CD4-positive, alpha-beta memory T cell (primary cell): ENCODE measurements around the gene STX8. TPM values are rescaled to one million over a fixed set of nuclear protein-coding genes. Genes with fewer than 3 reads are reported as not detected.

Source experiments
- CTCF ChIA-PET: fragments of 350-600 bp; sonication (Branson Sonifier 250); formaldehyde crosslinking; loops from one replicate; lab custom pipeline; 2021; ENCODE audit warnings: inconsistent platforms; ENCODE audit not compliant: partially characterized antibody; lab: Charles Lee
- POLR2A ChIA-PET: fragments of 350-600 bp; sonication (Branson Sonifier 250); formaldehyde crosslinking; loops from one replicate; lab custom pipeline; 2021; ENCODE audit not compliant: partially characterized antibody; lab: Charles Lee
- DNase-seq, 5 donors: peaks; one replicate each; pipeline versions ENCODE4 v3.0.0 to v3.0.0-alpha.2; 2020 to 2022; ENCODE audit warnings: mixed read lengths in 1 of 5
- H3K27ac ChIP-seq: one replicate; pipeline ENCODE4 v1.7.0; 2013; ENCODE audit warnings: low read depth, low read length
- H3K27me3 ChIP-seq: 2 replicates; pipeline ENCODE4 v1.7.0; 2013; ENCODE audit warnings: mild to moderate bottlenecking, low read length, moderate library complexity; ENCODE audit not compliant: insufficient read depth
- H3K36me3 ChIP-seq: 2 replicates; pipeline ENCODE4 v1.7.0; 2013; ENCODE audit warnings: mild to moderate bottlenecking, low read length, moderate library complexity; ENCODE audit not compliant: insufficient read depth
- H3K4me1 ChIP-seq: 2 replicates; pipeline ENCODE4 v1.7.0; 2013; ENCODE audit warnings: mild to moderate bottlenecking, low read length, moderate library complexity; ENCODE audit not compliant: insufficient read depth
- H3K4me3 ChIP-seq, 2 donors: one replicate each; pipeline ENCODE4 v1.7.0; 2013; ENCODE audit warnings: low read length in 2 of 2, mild to moderate bottlenecking in 1 of 2
- H3K9me3 ChIP-seq, 2 donors: one replicate each; pipeline ENCODE4 v1.7.0; 2013; ENCODE audit warnings: low read length in 2 of 2, control low read depth in 1 of 2; ENCODE audit not compliant: control insufficient read depth in 1 of 2
- H3K27ac Mint-ChIP-seq, 7 donors: one replicate each; pipeline ENCODE4 v1.8.0; 2020 to 2021; ENCODE audit warnings: mixed read lengths in 7 of 7, mild to moderate bottlenecking in 6 of 7, inconsistent platforms in 3 of 7, moderate library complexity in 3 of 7
- H3K27me3 Mint-ChIP-seq, 2 donors: one replicate each; pipeline ENCODE4 v1.8.0; 2020 to 2021; ENCODE audit warnings: mixed read lengths in 2 of 2
- H3K36me3 Mint-ChIP-seq, 2 donors: one replicate each; pipeline ENCODE4 v1.8.0; 2020 to 2021; ENCODE audit warnings: mixed read lengths in 2 of 2, inconsistent platforms in 1 of 2, mild to moderate bottlenecking in 1 of 2
- H3K4me1 Mint-ChIP-seq, 4 donors: one replicate each; pipeline ENCODE4 v1.8.0; 2020 to 2021; ENCODE audit warnings: mixed read lengths in 4 of 4, mild to moderate bottlenecking in 1 of 4
- H3K4me3 Mint-ChIP-seq, 8 donors: one replicate each; pipeline ENCODE4 v1.8.0; 2020 to 2021; ENCODE audit warnings: mixed read lengths in 8 of 8, mild to moderate bottlenecking in 7 of 8, moderate library complexity in 6 of 8, inconsistent platforms in 3 of 8
- H3K9me3 Mint-ChIP-seq, 8 donors: one replicate each; pipeline ENCODE4 v1.8.0; 2020 to 2021; ENCODE audit warnings: mixed read lengths in 8 of 8, mild to moderate bottlenecking in 5 of 8, inconsistent platforms in 3 of 8, moderate library complexity in 1 of 8
- intact Hi-C: fragments of 100-400 bp; cut with micrococcal nuclease; formaldehyde crosslinking; loops from one replicate; pipeline ENCODE4 v1.15.1; 2023
- polyA plus RNA-seq, 2 donors: library from polyadenylated mRNA; unstranded; fragments of 300-500 nt; fragmentation: Illumina TruSeq; gene quantifications; one replicate each; pipeline ENCODE4 v1.2.3, GENCODE V29; 2021
- total RNA-seq, 2 experiments: library from RNA; stranded (reverse); gene quantifications; one replicate each; pipeline ENCODE4 v1.2.3, GENCODE V29; 2021

The STX8 gene
- total and polyA plus RNA-seq, 4 experiments from 2014 or later, result 54.2 to 206 (median 108) TPM

DNA sequence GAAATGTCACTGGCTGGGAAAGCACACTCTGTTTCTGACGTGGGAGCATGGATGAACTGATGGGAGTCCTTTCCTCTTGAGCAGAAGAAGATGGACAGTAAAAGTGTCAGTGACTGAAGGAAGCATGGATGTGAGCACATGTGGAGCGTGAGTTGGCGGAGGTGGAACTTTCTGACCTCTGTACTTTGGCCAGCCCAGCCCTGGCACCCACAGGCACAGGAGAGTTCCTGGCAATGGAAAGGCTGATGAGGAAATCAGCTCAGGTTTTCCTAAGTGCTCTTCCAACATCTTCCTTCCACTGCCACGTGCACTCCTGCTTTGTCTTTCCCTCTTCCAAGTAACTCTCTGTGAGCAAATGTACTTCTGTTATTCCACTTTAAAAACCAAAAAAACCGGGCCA is 277.5 kb downstream of the STX8 start:
- no peak for DNase-seq
- Mint-ChIP-seq H3K27me3 (no peaks in the 10 kb centered on the region), H3K4me1 (peaks cover 0 to 4% (median under 1%) of the 10 kb centered on the region in 4 donors), H3K36me3 (peaks cover 3 to 8% of the 10 kb centered on the region in 2 donors), H3K27ac (no peak overlapping the region), H3K9me3 (no peaks in the 10 kb centered on the region), H3K4me3 (no peak overlapping the region)
- Histone ChIP-seq H3K27me3 (no peaks in the 10 kb centered on the region), H3K4me3 (no peak overlapping the region), H3K9me3 (no peaks in the 10 kb centered on the region), H3K36me3 (no peaks in the 10 kb centered on the region), H3K4me1 (no peaks in the 10 kb centered on the region), H3K27ac (no peak overlapping the region)
- POLR2A ChIA-PET, result interaction anchor here (0.9 kb wide), 1 partner anchor 19 kb away, joined by 4 read pairs; no protein-coding TSS in a partner anchor
- CTCF ChIA-PET, result no interaction called here
- intact Hi-C loops, result no loop called here

DNA sequence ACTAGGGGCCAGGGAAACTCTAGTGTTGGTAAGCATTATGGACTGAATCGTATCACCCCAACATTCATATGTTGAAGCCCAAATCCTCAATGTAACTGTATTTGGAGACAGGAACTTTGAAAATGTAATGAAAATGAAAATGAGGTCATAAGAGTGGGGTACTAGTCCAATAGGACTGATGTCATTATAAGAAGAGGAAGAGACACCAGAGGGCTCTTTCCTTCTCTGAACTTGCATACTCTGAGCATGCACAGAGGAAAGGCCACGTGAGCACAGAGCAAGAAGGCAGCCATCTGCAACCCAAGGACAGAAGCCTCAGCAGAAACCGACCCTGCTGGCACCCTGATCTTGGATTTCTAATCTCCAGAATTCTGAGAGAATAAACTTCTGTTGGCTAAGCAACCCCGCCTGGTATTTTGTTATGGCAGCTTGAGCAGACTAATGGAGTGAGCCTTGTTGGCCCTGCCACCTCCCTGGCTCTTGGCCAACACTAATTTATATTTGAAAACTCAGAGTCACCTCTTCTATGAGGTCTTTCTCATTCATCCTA is 280.9 kb downstream of the STX8 start:
- POLR2A ChIA-PET, result no interaction called here
- H3K9me3 Mint-ChIP-seq, result no peaks in the 10 kb centered on the region
- intact Hi-C loops, result no loop called here

DNA sequence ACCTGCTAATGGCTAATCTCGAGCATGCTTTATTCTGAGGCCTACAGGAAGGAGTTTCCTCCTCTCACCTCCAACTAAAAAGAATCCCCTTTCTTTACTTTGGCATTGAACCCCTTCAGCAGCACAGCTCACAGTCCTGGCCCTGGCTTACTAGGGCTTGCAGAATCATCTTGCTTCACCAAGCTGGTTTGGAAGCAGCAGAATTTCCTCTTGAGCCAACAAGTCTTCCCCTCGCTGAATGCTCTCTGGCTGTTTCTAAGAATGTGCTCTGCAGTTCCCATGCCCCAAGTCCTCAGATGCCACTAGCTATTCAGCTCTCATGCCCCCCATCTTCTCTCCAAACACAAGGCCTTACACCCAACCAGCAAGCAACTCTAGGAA is 283.1 kb downstream of the STX8 start:
- Mint-ChIP-seq H3K9me3 (no peaks in the 10 kb centered on the region), H3K27ac (no peak overlapping the region), H3K27me3 (no peaks in the 10 kb centered on the region), H3K4me1 (peaks cover 22 to 30% (median 25%) of the 10 kb centered on the region in 4 donors), H3K36me3 (no peaks in the 10 kb centered on the region), H3K4me3 (no peak overlapping the region)
- Histone ChIP-seq H3K27me3 (no peaks in the 10 kb centered on the region), H3K9me3 (no peaks in the 10 kb centered on the region), H3K4me1 (peaks cover 14% of the 10 kb centered on the region), H3K27ac (no peak overlapping the region), H3K4me3 (no peak overlapping the region), H3K36me3 (no peaks in the 10 kb centered on the region)
- no peak for DNase-seq
- ChIA-PET CTCF (interaction anchor here (1.2 to 1.7 kb wide), 3 partner anchors 9 to 177 kb away, joined by 3 to 5 read pairs (median 3); no protein-coding TSS in a partner anchor), POLR2A (no interaction called here)
- intact Hi-C loops, result no loop called here

More for the DNA sequence above, 280.9 kb downstream of the STX8 start:
- H3K27ac Mint-ChIP-seq, result peak overlapping the region in 1 of 7 donors; percentile 19
- peaks cover 3% of the 10 kb centered on the region in 2 donors for H3K36me3 Mint-ChIP-seq
- DNase-seq, result no peak
- H3K4me1 Mint-ChIP-seq, result peaks cover 16 to 22% (median 20%) of the 10 kb centered on the region in 4 donors
- no peaks in the 10 kb centered on the region for H3K27me3 ChIP-seq
- CTCF ChIA-PET, result no interaction called here
- peaks cover 12% of the 10 kb centered on the region for H3K4me1 ChIP-seq
- no peak overlapping the region for H3K4me3 Mint-ChIP-seq
- no peak overlapping the region for H3K4me3 ChIP-seq
- no peak overlapping the region for H3K27ac ChIP-seq
- no peaks in the 10 kb centered on the region for H3K27me3 Mint-ChIP-seq
- H3K36me3 ChIP-seq, result no peaks in the 10 kb centered on the region
- no peaks in the 10 kb centered on the region for H3K9me3 ChIP-seq

DNA sequence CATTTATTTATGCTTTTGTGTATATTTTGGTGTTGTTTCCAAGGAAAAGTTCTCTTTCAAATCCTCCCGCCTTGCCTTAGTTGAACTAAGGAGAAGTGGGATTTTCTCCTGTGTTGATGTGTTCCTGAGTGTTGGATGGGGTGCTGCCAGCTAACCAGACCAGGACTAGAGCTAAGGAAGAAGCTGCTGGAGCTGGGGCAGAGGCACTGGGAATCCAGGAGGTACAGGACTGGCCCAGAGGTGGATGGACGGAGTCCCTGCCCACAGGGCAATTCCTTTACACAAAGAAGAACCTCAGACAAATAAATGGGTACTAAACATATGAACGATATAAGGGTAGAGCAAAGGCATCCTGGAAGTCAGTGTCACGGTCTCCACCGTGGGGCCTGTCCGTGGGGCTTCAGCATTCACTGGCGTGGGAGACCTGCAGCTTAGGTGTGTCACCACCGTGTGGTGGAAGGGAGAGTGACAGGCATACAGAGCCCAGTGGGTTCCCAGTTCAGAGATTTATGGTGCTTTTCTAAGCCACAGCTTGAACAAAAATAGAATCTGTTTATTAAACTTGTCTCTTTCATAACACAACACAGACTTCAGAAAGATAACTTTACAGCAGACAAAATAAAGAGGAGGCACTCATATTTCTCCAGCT is 283.6 kb downstream of the STX8 start:
- H3K27ac ChIP-seq, result no peak overlapping the region
- intact Hi-C loops, result no loop called here
- Mint-ChIP-seq H3K36me3 (no peaks in the 10 kb centered on the region), H3K27me3 (no peaks in the 10 kb centered on the region), H3K4me3 (no peak overlapping the region), H3K27ac (no peak overlapping the region), H3K9me3 (no peaks in the 10 kb centered on the region), H3K4me1 (peaks cover 22 to 30% (median 24%) of the 10 kb centered on the region in 4 donors)
- H3K4me1 ChIP-seq, result peaks cover 14% of the 10 kb centered on the region
- ChIA-PET POLR2A (no interaction called here), CTCF (interaction anchor here (0.9 to 1.7 kb wide), 6 partner anchors 8 to 274 kb away, joined by 3 to 5 read pairs (median 3); no protein-coding TSS in a partner anchor)
- no peaks in the 10 kb centered on the region for H3K36me3 ChIP-seq
- peak in 4 of 5 donors; percentile 3 to 22 (median 8) for DNase-seq
- no peaks in the 10 kb centered on the region for H3K9me3 ChIP-seq
- H3K27me3 ChIP-seq, result no peaks in the 10 kb centered on the region
- H3K4me3 ChIP-seq, result no peak overlapping the region

DNA sequence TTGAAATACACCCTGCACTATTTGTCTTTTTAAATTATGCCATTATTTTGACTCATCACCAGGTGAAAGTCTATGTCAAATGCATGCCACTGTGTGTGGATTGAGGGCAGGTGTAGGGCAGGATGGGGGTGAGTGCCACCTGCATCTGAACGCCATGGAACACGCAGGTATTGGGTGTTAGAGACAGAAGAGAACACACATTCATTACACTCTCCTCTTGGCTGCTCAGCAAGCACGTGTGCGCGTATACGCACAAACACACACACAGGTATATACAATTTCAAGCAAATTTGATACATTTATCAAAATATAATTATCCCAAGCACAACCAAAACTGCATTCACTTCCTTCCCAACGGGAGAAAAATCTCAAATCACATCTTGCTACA is 285.4 kb downstream of the STX8 start:
- H3K4me3 ChIP-seq, result no peak overlapping the region
- POLR2A ChIA-PET, result no interaction called here
- H3K4me1 Mint-ChIP-seq, result peaks cover 22 to 30% (median 24%) of the 10 kb centered on the region in 4 donors

DNA sequence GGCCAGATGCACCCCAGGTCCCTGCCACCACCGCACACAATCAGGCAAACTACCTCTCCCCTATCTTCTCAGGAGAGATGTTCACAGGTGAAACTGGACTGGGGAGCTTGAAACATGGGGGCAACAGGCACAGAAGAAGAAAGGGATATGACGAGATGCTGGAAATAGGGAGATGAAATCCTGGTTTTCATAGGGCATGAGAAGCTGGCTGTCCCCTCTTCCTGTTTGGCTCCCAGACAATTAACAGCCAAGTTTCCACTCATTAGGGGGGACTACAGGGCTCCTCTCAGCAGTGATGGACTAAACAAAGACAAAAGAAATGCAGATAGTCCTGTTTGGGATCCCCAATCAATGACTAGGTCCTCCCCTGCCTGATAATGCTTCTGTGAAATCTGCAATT is 288.3 kb downstream of the STX8 start:
- CTCF ChIA-PET, result no interaction called here
- Mint-ChIP-seq H3K4me3 (no peak overlapping the region), H3K36me3 (peaks cover 0 to 4% of the 10 kb centered on the region in 2 donors), H3K4me1 (peaks cover 19 to 25% (median 21%) of the 10 kb centered on the region in 4 donors), H3K27me3 (no peaks in the 10 kb centered on the region), H3K9me3 (no peaks in the 10 kb centered on the region), H3K27ac (peak overlapping the region in 1 of 7 donors; percentile 79)
- H3K27me3 ChIP-seq, result no peaks in the 10 kb centered on the region
- H3K9me3 ChIP-seq, result no peaks in the 10 kb centered on the region
- H3K4me3 ChIP-seq, result no peak overlapping the region
- H3K36me3 ChIP-seq, result no peaks in the 10 kb centered on the region
- no peak for DNase-seq
- no peak overlapping the region for H3K27ac ChIP-seq
- intact Hi-C loops, result no loop called here
- peaks cover 14% of the 10 kb centered on the region for H3K4me1 ChIP-seq
- POLR2A ChIA-PET, result no interaction called here

More for the DNA sequence above, 285.4 kb downstream of the STX8 start:
- CTCF ChIA-PET, result interaction anchor here (1.0 kb wide), 1 partner anchor 97 kb away, joined by 3 read pairs; no protein-coding TSS in a partner anchor
- Histone ChIP-seq H3K27me3 (no peaks in the 10 kb centered on the region), H3K9me3 (no peaks in the 10 kb centered on the region), H3K4me1 (peaks cover 14% of the 10 kb centered on the region), H3K27ac (no peak overlapping the region), H3K36me3 (no peaks in the 10 kb centered on the region)
- intact Hi-C loops, result no loop called here
- Mint-ChIP-seq H3K4me3 (peak overlapping the region in 6 of 8 donors; percentile 18 to 77 (median 53)), H3K27ac (peak overlapping the region in 5 of 7 donors; percentile 58 to 87 (median 70)), H3K9me3 (no peaks in the 10 kb centered on the region), H3K27me3 (no peaks in the 10 kb centered on the region), H3K36me3 (no peaks in the 10 kb centered on the region)
- DNase-seq, result no peak

DNA sequence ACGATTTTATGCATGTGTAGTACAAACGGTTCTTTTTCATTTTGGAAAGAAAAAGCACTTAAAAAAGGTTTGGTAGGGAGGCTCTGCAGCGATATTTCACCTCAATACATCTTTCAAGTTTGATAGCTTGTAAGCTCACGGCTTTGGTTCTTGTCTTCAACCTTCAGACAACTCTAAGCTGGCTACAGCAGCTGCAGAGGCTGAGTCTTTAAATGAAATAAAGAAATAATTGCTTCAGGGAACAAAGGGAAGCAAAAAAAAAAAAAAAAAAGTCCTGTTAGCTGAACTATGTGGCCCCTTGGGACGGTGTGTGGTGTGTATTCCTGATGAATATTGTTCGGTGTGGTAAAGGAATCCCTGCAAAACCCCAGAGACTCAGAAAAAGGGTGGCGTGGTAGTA is 289.2 kb downstream of the STX8 start:
- DNase-seq, result no peak
- H3K36me3 Mint-ChIP-seq, result peaks cover 0 to 5% of the 10 kb centered on the region in 2 donors
- Histone ChIP-seq H3K27ac (no peak overlapping the region), H3K4me1 (peaks cover 14% of the 10 kb centered on the region), H3K36me3 (no peaks in the 10 kb centered on the region), H3K9me3 (no peaks in the 10 kb centered on the region), H3K4me3 (no peak overlapping the region), H3K27me3 (no peaks in the 10 kb centered on the region)
- POLR2A ChIA-PET, result no interaction called here
- peak overlapping the region in 1 of 7 donors; percentile 36 for H3K27ac Mint-ChIP-seq
- peak overlapping the region in 1 of 8 donors; percentile 11 for H3K4me3 Mint-ChIP-seq
- H3K27me3 Mint-ChIP-seq, result no peaks in the 10 kb centered on the region
- no peaks in the 10 kb centered on the region for H3K9me3 Mint-ChIP-seq
- intact Hi-C loops, result no loop called here
- CTCF ChIA-PET, result no interaction called here
- peaks cover 17 to 21% (median 18%) of the 10 kb centered on the region in 4 donors for H3K4me1 Mint-ChIP-seq
